ENCODE results near the gene KIF3A.

Gene KIF3A

GRCh38 chr5:132669966-132670882 is 67.1 kb downstream of the KIF3A start:
- H3K36me3 ChIP-seq = no peaks in the 10 kb centered on the region
- DNase-seq = no peak
- no peaks in the 10 kb centered on the region for H3K9me3 ChIP-seq
- H3K27me3 ChIP-seq = no peaks in the 10 kb centered on the region
- no peaks in the 10 kb centered on the region for H3K4me1 ChIP-seq
- TF ChIP-seq CTCF (IDR thresholded peaks at IDR 0.05; ENCODE audit: low read depth, low read length) = no peak
- H3K4me3 ChIP-seq (ENCODE audit: low read depth, low read length) = no peak overlapping the region

- no peak for DNase-seq
- H3K4me1 ChIP-seq = no peaks in the 10 kb centered on the region
- no peaks in the 10 kb centered on the region for H3K36me3 ChIP-seq
- no peaks in the 10 kb centered on the region for H3K9me3 ChIP-seq
- H3K4me3 ChIP-seq (ENCODE audit: low read depth, low read length) = no peak overlapping the region
- TF ChIP-seq CTCF (IDR thresholded peaks at IDR 0.05; ENCODE audit: low read depth, low read length) = no peak
- no peaks in the 10 kb centered on the region for H3K27me3 ChIP-seq
Measured at GRCh38 chr5:132669455-132669820, 67.9 kb downstream of the KIF3A start.

- H3K4me3 ChIP-seq (ENCODE audit: low read depth, low read length) = no peak overlapping the region
- H3K9me3 ChIP-seq = no peaks in the 10 kb centered on the region
- no peak for DNase-seq
- no peaks in the 10 kb centered on the region for H3K27me3 ChIP-seq
- H3K36me3 ChIP-seq = no peaks in the 10 kb centered on the region
- no peaks in the 10 kb centered on the region for H3K4me1 ChIP-seq
- TF ChIP-seq CTCF (IDR thresholded peaks at IDR 0.05; ENCODE audit: low read depth, low read length) = no peak
Measured at GRCh38 chr5:132668706-132669454, 68.5 kb downstream of the KIF3A start.

GRCh38 chr5:132667761-132668705 is 69.3 kb downstream of the KIF3A start:
- Histone ChIP-seq H3K36me3 (no peaks in the 10 kb centered on the region), H3K9me3 (no peaks in the 10 kb centered on the region), H3K27me3 (no peaks in the 10 kb centered on the region), H3K4me1 (peaks cover under 1% of the 10 kb centered on the region; the same call in 1 of the 2 replicates), H3K4me3 (ENCODE audit: low read depth, low read length) (no peak overlapping the region)
- no peak for DNase-seq
- no peak for TF ChIP-seq CTCF (IDR thresholded peaks at IDR 0.05; ENCODE audit: low read depth, low read length)

- Histone ChIP-seq H3K4me3 (ENCODE audit: low read depth, low read length) (no peak overlapping the region), H3K36me3 (no peaks in the 10 kb centered on the region), H3K4me1 (peaks cover 2% of the 10 kb centered on the region; the same call in 1 of the 2 replicates), H3K9me3 (no peaks in the 10 kb centered on the region), H3K27me3 (no peaks in the 10 kb centered on the region)
- no peak for DNase-seq
- no peak for TF ChIP-seq CTCF (IDR thresholded peaks at IDR 0.05; ENCODE audit: low read depth, low read length)
Measured at GRCh38 chr5:132667309-132667708, 70.0 kb downstream of the KIF3A start.
